Measurements from ENCODE around the gene PDXDC1.
"Not testable (repeated sequence)": the region's sequence is repeated elsewhere in the genome, so short reads cannot be mapped to it uniquely, and the experiment has no call there.

DNA sequence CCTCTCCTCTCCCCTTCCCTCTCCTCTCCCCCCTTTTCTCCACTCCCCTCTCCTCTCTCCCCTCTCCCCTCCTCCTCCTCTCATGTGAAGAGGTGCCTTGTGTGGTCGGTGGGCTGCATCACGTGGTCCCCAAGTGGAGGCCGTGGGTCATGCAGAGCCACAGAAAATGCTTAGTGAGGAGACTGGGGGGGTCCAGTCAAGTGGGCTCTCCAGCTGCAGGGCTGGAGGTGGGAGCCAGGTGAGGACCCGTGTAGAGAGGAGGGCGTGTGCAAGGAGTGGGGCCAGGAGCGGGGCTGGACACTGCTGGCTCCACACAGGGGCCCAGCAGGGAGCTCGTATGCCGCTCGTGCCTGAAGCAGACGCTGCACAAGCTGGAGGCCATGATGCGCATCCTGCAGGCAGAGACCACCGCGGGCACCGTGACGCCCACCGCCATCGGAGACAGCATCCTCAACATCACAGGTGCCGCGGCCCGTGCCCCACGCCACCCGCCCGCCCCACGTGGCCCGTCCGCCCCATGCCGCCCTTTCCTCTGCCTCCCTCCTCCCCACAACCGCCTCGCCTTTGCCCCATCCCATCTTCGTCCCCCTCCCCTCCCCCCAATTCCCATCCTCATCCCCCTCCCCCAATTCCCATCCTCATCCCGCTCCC lies 46.6 kb upstream of the PDXDC1 start:
- TF ChIP-seq EZH2 (IDR thresholded peaks at IDR 0.05); POLR2AphosphoS5 (IDR thresholded peaks at IDR 0.05; ENCODE audit: borderline replicate concordance, low read depth, low read length): not testable (repeated sequence)

All from SK-N-MC (cell line).